Sigmoid colon (tissue), 7 donors: ENCODE measurements around the gene MED26. TPM values are rescaled to one million over a fixed set of nuclear protein-coding genes. Genes with fewer than 3 reads are reported as not detected.
"Not testable (repeated sequence)": the region's sequence is repeated elsewhere in the genome, so short reads cannot be mapped to it uniquely, and the experiment has no call there.

ENCODE experiments used
- DNase-seq: peaks from one replicate; pipeline ENCODE4 v3.0.0-alpha.2; 2019
- H3K27ac ChIP-seq, 4 donors: fragments of 200-600 bp; sonication (generic); one replicate each; pipeline ENCODE4 v1.5.1; 2016 to 2019; ENCODE audit warnings: mild to moderate bottlenecking in 1 of 4
- H3K27me3 ChIP-seq, 3 donors: fragments of 200-600 bp; sonication (generic); one replicate each; pipeline ENCODE4 v1.5.1; 2019; ENCODE audit warnings: mild to moderate bottlenecking in 1 of 3
- H3K36me3 ChIP-seq, 4 donors: fragments of 200-600 bp; sonication (generic); one replicate each; pipeline ENCODE4 v1.5.1; 2016 to 2019
- H3K4me1 ChIP-seq, 4 donors: fragments of 200-600 bp; sonication (generic); one replicate each; pipeline ENCODE4 v1.5.1; 2017 to 2019
- H3K4me3 ChIP-seq, 4 donors: fragments of 200-600 bp; sonication (generic); one replicate each; pipeline ENCODE4 v1.5.1; 2017 to 2019; ENCODE audit warnings: mild to moderate bottlenecking in 2 of 4, moderate library complexity in 1 of 4
- H3K9me3 ChIP-seq, 4 donors: fragments of 200-600 bp in 3 of 4; sonication (generic) in 3 of 4; one replicate each; pipeline versions ENCODE4 v1.5.1 to v1.6.1; 2013 to 2019
- CTCF ChIP-seq, 4 experiments: fragments of 450-650 bp in 3 of 4; fragments of 200-600 bp in 1 of 4; IDR thresholded peaks; one replicate each; pipeline ENCODE4 v1.5.1; 2016 to 2019; ENCODE audit warnings: antibody characterized with exemption in 4 of 4, mild to moderate bottlenecking in 3 of 4, moderate library complexity in 2 of 4
- EP300 ChIP-seq, 4 donors: sonication (generic); formaldehyde crosslinking; IDR thresholded peaks; one replicate each; pipeline ENCODE4 v1.6.1; 2017; ENCODE audit warnings: antibody characterized with exemption in 4 of 4
- POLR2A ChIP-seq, 2 donors: fragments of 450-650 bp; IDR thresholded peaks; one replicate each; pipeline ENCODE4 v1.6.1; 2016; ENCODE audit warnings: antibody characterized with exemption in 2 of 2, mild to moderate bottlenecking in 2 of 2, moderate library complexity in 2 of 2
- POLR2AphosphoS5 ChIP-seq, 4 donors: sonication (generic); formaldehyde crosslinking; IDR thresholded peaks; one replicate each; pipeline ENCODE4 v1.6.1; 2017; ENCODE audit warnings: antibody characterized with exemption in 4 of 4
- WGBS, 2 donors: extraction: QIAGEN DNeasy Blood & Tissue Kit; methylation state at CpG; one replicate each; pipeline ENCODE4 v1.1.7; 2013; 5-methylcytosine and 5-hydroxymethylcytosine counted together
- intact Hi-C: fragments of 100-400 bp; cut with DNase I; formaldehyde crosslinking; loops from one replicate; pipeline ENCODE4 v1.15.1; 2023
- polyA plus RNA-seq, 3 donors: library from polyadenylated mRNA; stranded (reverse); fragments of 200-250 nt; gene quantifications; one replicate each; pipeline ENCODE4 v1.2.3, GENCODE V29; 2013
- total RNA-seq, 4 donors: library from RNA; depleted of rRNA; stranded (reverse); fragments of >200 nt; gene quantifications; one replicate each; pipeline ENCODE4 v1.1.0, GENCODE V29; 2016
- donor health status: healthy with polysubstance abuse.
- donor health status: Bipolar disorder and iron deficiency.
- donor health status: healthy.

MED26 gene
- total and polyA plus RNA-seq, 7 donors = 3.0 to 7.9 (median 5.4) TPM

- Histone ChIP-seq H3K4me3 (no peak overlapping the region), H3K9me3 (no peaks in the 10 kb centered on the region), H3K4me1 (peaks cover 0 to 42% (median 33%) of the 10 kb centered on the region in 4 donors), H3K27ac (no peak overlapping the region), H3K36me3 (peaks cover 16 to 63% (median 38%) of the 10 kb centered on the region in 4 donors), H3K27me3 (no peaks in the 10 kb centered on the region)
- intact Hi-C loops = no loop called here
- TF ChIP-seq POLR2AphosphoS5 (IDR thresholded peaks at IDR 0.05) = no peak
- TF ChIP-seq CTCF (IDR thresholded peaks at IDR 0.05) = no peak
- TF ChIP-seq EP300 (IDR thresholded peaks at IDR 0.05) = no peak
- TF ChIP-seq POLR2A (IDR thresholded peaks at IDR 0.05) = no peak
- no peak for DNase-seq
- WGBS, 2 donors = 90 to 94% methylated on average over 5 of the region's 5 CpGs
These were observed 29.4 kb upstream of the MED26 start for GRCh38 chr19:16657384-16657783.

- 80 to 92% methylated on average over 11 of the region's 11 CpGs for WGBS, 2 donors
- no peak for DNase-seq
- TF ChIP-seq POLR2AphosphoS5 (IDR thresholded peaks at IDR 0.05) (no peak), POLR2A (IDR thresholded peaks at IDR 0.05) (no peak), EP300 (IDR thresholded peaks at IDR 0.05) (no peak), CTCF (IDR thresholded peaks at IDR 0.05) (no peak)
- peaks cover 0 to 29% (median 24%) of the 10 kb centered on the region in 4 donors for H3K4me1 ChIP-seq
- H3K27ac ChIP-seq = no peak overlapping the region
- no peaks in the 10 kb centered on the region for H3K9me3 ChIP-seq
- no peak overlapping the region for H3K4me3 ChIP-seq
- H3K27me3 ChIP-seq = no peaks in the 10 kb centered on the region
- intact Hi-C loops = no loop called here
- H3K36me3 ChIP-seq = peaks cover 25 to 80% (median 52%) of the 10 kb centered on the region in 4 donors
These were observed 27.7 kb upstream of the MED26 start for GRCh38 chr19:16655727-16656126.

- Histone ChIP-seq H3K4me1 (peaks cover 0 to 26% (median 23%) of the 10 kb centered on the region in 4 donors), H3K27ac (no peak overlapping the region), H3K4me3 (no peak overlapping the region), H3K36me3 (peaks cover 25 to 91% (median 52%) of the 10 kb centered on the region in 4 donors), H3K9me3 (no peaks in the 10 kb centered on the region), H3K27me3 (no peaks in the 10 kb centered on the region)
- DNase-seq = no peak
- WGBS, 2 donors = 94 to 96% methylated on average over 3 of the region's 3 CpGs
- no peak for TF ChIP-seq EP300 (IDR thresholded peaks at IDR 0.05)
- no peak for TF ChIP-seq POLR2A (IDR thresholded peaks at IDR 0.05)
- no peak for TF ChIP-seq POLR2AphosphoS5 (IDR thresholded peaks at IDR 0.05)
- no peak for TF ChIP-seq CTCF (IDR thresholded peaks at IDR 0.05)
- intact Hi-C loops = no loop called here
These were observed 26.6 kb upstream of the MED26 start for GRCh38 chr19:16654627-16655026.

- intact Hi-C loops = no loop called here
- TF ChIP-seq EP300 (IDR thresholded peaks at IDR 0.05) (no peak), CTCF (IDR thresholded peaks at IDR 0.05) (no peak), POLR2A (IDR thresholded peaks at IDR 0.05) (no peak), POLR2AphosphoS5 (IDR thresholded peaks at IDR 0.05) (no peak)
- no peak overlapping the region for H3K4me3 ChIP-seq
These were observed 26.1 kb upstream of the MED26 start for GRCh38 chr19:16654140-16654539.

GRCh38 chr19:16652854-16653253 lies 24.9 kb upstream of the MED26 start:
- H3K9me3 ChIP-seq = no peaks in the 10 kb centered on the region
- no peak overlapping the region for H3K4me3 ChIP-seq
- intact Hi-C loops = no loop called here
- H3K36me3 ChIP-seq = peaks cover 25 to 100% (median 51%) of the 10 kb centered on the region in 4 donors
- WGBS, 2 donors = 76 to 89% methylated on average over 7 of the region's 7 CpGs
- peaks cover 0 to 10% (median 6%) of the 10 kb centered on the region in 4 donors for H3K4me1 ChIP-seq
- no peak for TF ChIP-seq EP300 (IDR thresholded peaks at IDR 0.05)
- TF ChIP-seq POLR2AphosphoS5 (IDR thresholded peaks at IDR 0.05) = no peak
- no peak for TF ChIP-seq CTCF (IDR thresholded peaks at IDR 0.05)
- no peak for TF ChIP-seq POLR2A (IDR thresholded peaks at IDR 0.05)
- no peak for DNase-seq
- H3K27ac ChIP-seq = peak overlapping the region in 1 of 4 donors; percentile 44
- no peaks in the 10 kb centered on the region for H3K27me3 ChIP-seq

More at GRCh38 chr19:16654140-16654539, 26.1 kb upstream of the MED26 start:
- no peaks in the 10 kb centered on the region for H3K9me3 ChIP-seq
- no peaks in the 10 kb centered on the region for H3K27me3 ChIP-seq
- no peak for DNase-seq
- 96 to 97% methylated on average over 3 of the region's 3 CpGs for WGBS, 2 donors
- peaks cover 0 to 23% (median 18%) of the 10 kb centered on the region in 4 donors for H3K4me1 ChIP-seq
- peak overlapping the region in 1 of 4 donors; percentile 44 for H3K27ac ChIP-seq
- H3K36me3 ChIP-seq = peaks cover 25 to 96% (median 53%) of the 10 kb centered on the region in 4 donors

- not testable (repeated sequence) for H3K4me1 ChIP-seq
These were observed 23.6 kb upstream of the MED26 start for GRCh38 chr19:16651421-16652188.

More at GRCh38 chr19:16651421-16652188, 23.6 kb upstream of the MED26 start:
- H3K27ac ChIP-seq, intact Hi-C loops, H3K4me3 ChIP-seq, H3K27me3 ChIP-seq, H3K9me3 ChIP-seq, DNase-seq: not testable (repeated sequence)
- WGBS, 2 donors = 92 to 94% methylated on average over 8 of the region's 8 CpGs
- H3K36me3 ChIP-seq = peaks cover 31 to 99% (median 53%) of the 10 kb centered on the region in 4 donors
